ENCODE measurements around the gene KIF3A.

GRCh38 chr5:132675936-132676689 lies 61.2 kb downstream of the KIF3A start:
- no peak for TF ChIP-seq CTCF (IDR thresholded peaks at IDR 0.05)
- TF ChIP-seq EZH2 (IDR thresholded peaks at IDR 0.05): no peak
